ENCODE data around the gene GPC5. TPM values are rescaled to one million over a fixed set of nuclear protein-coding genes. Genes with fewer than 3 reads are reported as not detected.

Gene GPC5
- total and polyA plus RNA-seq, 2 of the 13 experiments (the other 11 are each of a cell fraction or from before 2014, with no cell fraction given): 0.02 to 0.07 TPM

DNA sequence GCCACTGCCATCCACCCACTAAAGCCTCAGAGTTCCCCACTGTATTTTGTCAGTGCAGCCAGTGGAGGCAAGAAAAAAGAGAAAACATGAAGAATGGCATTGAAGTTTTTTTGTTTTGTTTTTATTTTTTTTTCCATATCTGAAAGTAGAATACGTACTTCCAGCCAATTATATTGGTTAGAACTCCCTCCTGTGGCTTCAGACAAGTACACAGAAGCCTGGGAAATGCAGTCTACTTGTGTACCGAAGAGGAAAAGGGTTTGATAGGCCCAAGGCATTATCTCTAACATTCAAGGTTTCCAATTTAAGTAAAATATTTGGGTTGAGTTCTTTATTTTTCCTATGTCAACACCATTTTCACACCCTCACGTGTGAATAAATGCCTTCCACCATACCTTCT, 1131.9 kb downstream of the GPC5 start:
- in situ Hi-C loops (cut with HindIII; ENCODE audit: extremely low pct_ligation_motif_present, low pct_unique_long_range_greater_than_20kb): no loop called here
- Histone ChIP-seq H3K9me3 (ENCODE audit: low read length) (no peaks in the 10 kb centered on the region), H3K27ac (ENCODE audit: extremely low read length, insufficient read depth, low read length) (no peak overlapping the region), H4K20me1 (ENCODE audit: insufficient read depth, low read length) (no peaks in the 10 kb centered on the region), H3K9ac (ENCODE audit: insufficient read depth, low read depth, low read length) (no peak overlapping the region), H3K36me3 (replicated peaks in 1 of 2; ENCODE audit: control insufficient read depth in 1 of 2, insufficient read depth in 2 of 2, low read length in 2 of 2) (no peaks in the 10 kb centered on the region), H3K4me2 (ENCODE audit: low read depth, low read length) (no peak overlapping the region), H3K4me3 (replicated peaks in 1 of 3; ENCODE audit: insufficient read depth in 1 of 3, low read depth in 2 of 3, low read length in 3 of 3) (no peak overlapping the region), H3K79me2 (ENCODE audit: insufficient read depth, low read length) (no peaks in the 10 kb centered on the region), H3K4me1 (ENCODE audit: insufficient read depth, low read length) (no peaks in the 10 kb centered on the region), H2AFZ (ENCODE audit: low read length) (no peak overlapping the region), H3K27me3 (ENCODE audit: control insufficient read depth in 1 of 2, insufficient read depth in 2 of 2, low read length in 2 of 2) (no peaks in the 10 kb centered on the region)
- TF ChIP-seq ZNF138 (CRISPR knock-in tag; IDR thresholded peaks at IDR 0.05; ENCODE audit: low read depth) (no peak), ZNF180 (CRISPR knock-in tag; IDR thresholded peaks at IDR 0.05; ENCODE audit: borderline replicate concordance, low read depth) (no peak), TAF15 (IDR thresholded peaks at IDR 0.05; ENCODE audit: low read depth, low read length, poor library complexity, severe bottlenecking) (no peak), ZBTB21 (CRISPR knock-in tag; IDR thresholded peaks at IDR 0.05) (no peak), ZMYM3 (CRISPR knock-in tag; IDR thresholded peaks at IDR 0.05) (no peak), DNMT1 (CRISPR knock-in tag; IDR thresholded peaks at IDR 0.05) (no peak), MAFK (conservative IDR thresholded peaks at IDR 0.05 in 1 of 2, IDR thresholded peaks at IDR 0.05 in 1 of 2; ENCODE audit: low read length in 2 of 2) (no peak), ZNF737 (CRISPR knock-in tag; IDR thresholded peaks at IDR 0.05; ENCODE audit: borderline replicate concordance) (no peak), NR1H2 (CRISPR knock-in tag; IDR thresholded peaks at IDR 0.05; ENCODE audit: borderline replicate concordance, low read depth) (no peak), ATF1 (CRISPR knock-in tag; IDR thresholded peaks at IDR 0.05) (no peak)
- ATAC-seq (no peak), DNase-seq (ENCODE audit: low spot score) (no peak), FAIRE-seq (no peak)
- CTCF ChIA-PET (ENCODE audit: low intra/inter-chr PET ratio, low total read pairs): no interaction called here
- WGBS (ENCODE audit: low lambda C conversion rate): under 1% methylated on average over 3 of the region's 3 CpGs
- POLR2A ChIA-PET: no interaction called here
- intact Hi-C loops (cut with micrococcal nuclease; ENCODE audit: unreplicated experiment): no loop called here
- BruUV-seq (replicated peaks): no TSS peak

Measured in HepG2 (cell line).